ENCODE data around the gene DPEP3. TPM values are rescaled to one million over a fixed set of nuclear protein-coding genes. Genes with fewer than 3 reads are reported as not detected.

Gene DPEP3
- total and polyA plus RNA-seq, 10 of the 15 experiments (the other 5 are each of a cell fraction or from before 2014, with no cell fraction given) = not detected

- TF ChIP-seq RB1 (IDR thresholded peaks at IDR 0.05; ENCODE audit: borderline replicate concordance) (no peak), RBBP5 (conservative IDR thresholded peaks at IDR 0.05) (no peak), TBL1XR1 (IDR thresholded peaks at IDR 0.05; ENCODE audit: low read depth, low read length) (no peak), PML (IDR thresholded peaks at IDR 0.05; ENCODE audit: low read length) (no peak), IKZF1 (conservative IDR thresholded peaks at IDR 0.05) (peak; percentile 51; the same call in 1 of the 2 replicates), ZNF384 (IDR thresholded peaks at IDR 0.05; ENCODE audit: borderline replicate concordance, low read depth, low read length) (no peak), ZBED1 (IDR thresholded peaks at IDR 0.05; ENCODE audit: borderline replicate concordance) (no peak), SREBF2 (IDR thresholded peaks at IDR 0.05; ENCODE audit: low read length) (no peak), ZBTB40 (IDR thresholded peaks at IDR 0.05; ENCODE audit: borderline replicate concordance) (no peak), EGR1 (IDR thresholded peaks at IDR 0.05; ENCODE audit: borderline replicate concordance in 1 of 2, low read depth in 2 of 2, low read length in 2 of 2) (0 out of 3 replicates have a peak, but pooled peaks of 1 of the 2 experiments have one; percentile 38), ZBTB4 (CRISPR knock-in tag; IDR thresholded peaks at IDR 0.05) (no peak), USF2 (IDR thresholded peaks at IDR 0.05; ENCODE audit: borderline replicate concordance, low read depth, low read length) (no peak), CREM (IDR thresholded peaks at IDR 0.05; ENCODE audit: low read depth) (no peak), ELK1 (IDR thresholded peaks at IDR 0.05; ENCODE audit: low read depth, low read length) (no peak), EP300 (IDR thresholded peaks at IDR 0.05; ENCODE audit: borderline replicate concordance in 1 of 2, control insufficient read depth in 1 of 2, low read depth in 2 of 2, low read length in 2 of 2) (0 out of 4 replicates have a peak, but pooled peaks of 1 of the 2 experiments have one; percentile 29), PKNOX1 (IDR thresholded peaks at IDR 0.05) (no peak), ZNF622 (IDR thresholded peaks at IDR 0.05) (no peak), ASH2L (IDR thresholded peaks at IDR 0.05; ENCODE audit: borderline replicate concordance, low read depth) (no peak), POLR2AphosphoS5 (IDR thresholded peaks at IDR 0.05; ENCODE audit: low read length) (no peak)
Observed at GRCh38 chr16:67995423-67995822, 15.1 kb upstream of the DPEP3 start (continued).

Measured in GM12878 (cell line).